Measurements from ENCODE around the gene MAGI2.

DNA sequence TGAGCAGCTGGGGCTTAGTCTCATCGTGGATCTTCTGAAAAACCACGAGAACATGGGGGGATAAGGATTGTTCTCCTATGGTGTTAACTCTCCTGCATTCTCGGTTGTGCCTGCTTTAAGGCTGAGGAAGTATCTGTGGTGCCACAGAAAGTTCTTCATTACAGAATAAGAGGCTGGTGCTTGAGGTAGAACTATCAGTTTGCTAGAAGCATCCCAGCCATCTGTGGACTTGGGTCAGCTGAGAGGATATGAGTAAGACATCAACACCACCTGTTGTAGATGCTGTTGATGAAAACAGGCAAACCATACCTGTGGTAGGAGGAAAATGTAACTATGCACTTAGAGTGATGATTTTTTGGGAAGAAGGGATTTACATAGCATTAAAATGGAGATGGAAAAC, 1238.3 kb downstream of the MAGI2 start:
- TF ChIP-seq, protein P1, sequence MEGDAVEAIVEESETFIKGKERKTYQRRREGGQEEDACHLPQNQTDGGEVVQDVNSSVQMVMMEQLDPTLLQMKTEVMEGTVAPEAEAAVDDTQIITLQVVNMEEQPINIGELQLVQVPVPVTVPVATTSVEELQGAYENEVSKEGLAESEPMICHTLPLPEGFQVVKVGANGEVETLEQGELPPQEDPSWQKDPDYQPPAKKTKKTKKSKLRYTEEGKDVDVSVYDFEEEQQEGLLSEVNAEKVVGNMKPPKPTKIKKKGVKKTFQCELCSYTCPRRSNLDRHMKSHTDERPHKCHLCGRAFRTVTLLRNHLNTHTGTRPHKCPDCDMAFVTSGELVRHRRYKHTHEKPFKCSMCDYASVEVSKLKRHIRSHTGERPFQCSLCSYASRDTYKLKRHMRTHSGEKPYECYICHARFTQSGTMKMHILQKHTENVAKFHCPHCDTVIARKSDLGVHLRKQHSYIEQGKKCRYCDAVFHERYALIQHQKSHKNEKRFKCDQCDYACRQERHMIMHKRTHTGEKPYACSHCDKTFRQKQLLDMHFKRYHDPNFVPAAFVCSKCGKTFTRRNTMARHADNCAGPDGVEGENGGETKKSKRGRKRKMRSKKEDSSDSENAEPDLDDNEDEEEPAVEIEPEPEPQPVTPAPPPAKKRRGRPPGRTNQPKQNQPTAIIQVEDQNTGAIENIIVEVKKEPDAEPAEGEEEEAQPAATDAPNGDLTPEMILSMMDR (IDR thresholded peaks at IDR 0.05), result no peak
- TF ChIP-seq POLR2A (IDR thresholded peaks at IDR 0.05), result no peak

Measured in esophagus squamous epithelium (tissue), 4 donors.